Measurements from ENCODE around the gene MRPL58.

The MRPL58 gene

DNA sequence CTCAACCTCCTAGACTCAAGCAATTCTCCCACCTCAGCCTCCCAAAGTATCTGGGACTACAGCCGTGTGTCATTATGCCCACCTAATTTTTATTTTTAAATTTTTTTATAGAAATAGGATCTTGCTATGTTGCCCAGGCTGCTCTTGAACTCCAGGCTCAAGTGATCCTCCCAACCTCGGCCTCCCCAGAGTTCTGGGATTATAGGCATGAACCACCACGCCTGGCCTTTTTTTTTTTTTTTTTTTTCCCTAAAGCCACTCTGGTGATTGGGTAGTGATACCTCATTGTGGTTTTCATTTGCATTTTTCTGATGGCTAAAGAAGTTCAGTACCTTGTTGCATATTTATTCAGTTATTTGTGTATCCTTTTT is 26.3 kb upstream of the MRPL58 start:
- TF ChIP-seq, protein P1, sequence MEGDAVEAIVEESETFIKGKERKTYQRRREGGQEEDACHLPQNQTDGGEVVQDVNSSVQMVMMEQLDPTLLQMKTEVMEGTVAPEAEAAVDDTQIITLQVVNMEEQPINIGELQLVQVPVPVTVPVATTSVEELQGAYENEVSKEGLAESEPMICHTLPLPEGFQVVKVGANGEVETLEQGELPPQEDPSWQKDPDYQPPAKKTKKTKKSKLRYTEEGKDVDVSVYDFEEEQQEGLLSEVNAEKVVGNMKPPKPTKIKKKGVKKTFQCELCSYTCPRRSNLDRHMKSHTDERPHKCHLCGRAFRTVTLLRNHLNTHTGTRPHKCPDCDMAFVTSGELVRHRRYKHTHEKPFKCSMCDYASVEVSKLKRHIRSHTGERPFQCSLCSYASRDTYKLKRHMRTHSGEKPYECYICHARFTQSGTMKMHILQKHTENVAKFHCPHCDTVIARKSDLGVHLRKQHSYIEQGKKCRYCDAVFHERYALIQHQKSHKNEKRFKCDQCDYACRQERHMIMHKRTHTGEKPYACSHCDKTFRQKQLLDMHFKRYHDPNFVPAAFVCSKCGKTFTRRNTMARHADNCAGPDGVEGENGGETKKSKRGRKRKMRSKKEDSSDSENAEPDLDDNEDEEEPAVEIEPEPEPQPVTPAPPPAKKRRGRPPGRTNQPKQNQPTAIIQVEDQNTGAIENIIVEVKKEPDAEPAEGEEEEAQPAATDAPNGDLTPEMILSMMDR (IDR thresholded peaks at IDR 0.05; ENCODE audit: insufficient read depth, low read length, missing control alignments): no peak
- CTCF ChIA-PET: interaction anchor here (1.3 kb wide), 1 partner anchor 23 kb away, joined by 3 read pairs; no protein-coding TSS in a partner anchor
- POLR2A ChIA-PET: no interaction called here
- H3K4me3 ChIP-seq (ENCODE audit: low read depth, low read length): no peak overlapping the region
- no peak for DNase-seq (ENCODE audit: low read depth, low spot score)

DNA sequence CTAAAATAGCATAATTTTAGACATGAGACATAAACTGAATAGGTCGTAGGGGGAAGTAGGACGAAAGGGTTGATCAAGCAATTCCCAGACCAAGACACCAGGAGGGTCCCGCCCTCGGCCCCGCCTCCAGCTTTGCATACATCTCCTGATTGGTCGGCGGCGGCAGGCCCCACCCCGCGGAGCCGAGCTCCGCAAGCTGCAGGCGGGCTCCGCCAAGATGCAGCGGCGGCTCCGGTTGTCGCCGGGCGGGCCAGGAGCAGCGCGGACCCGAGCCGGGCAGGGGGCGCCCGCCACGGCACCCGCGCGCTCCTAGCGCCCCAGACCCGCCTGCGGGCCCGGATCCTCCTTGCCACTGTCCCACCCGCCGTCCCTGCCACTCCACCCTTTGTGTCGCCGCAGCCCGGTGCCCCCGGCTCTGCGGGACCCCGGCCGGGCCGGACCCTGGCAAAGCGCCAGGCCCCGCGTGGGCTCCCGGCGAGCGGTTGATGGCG is 25.0 kb upstream of the MRPL58 start, which contains the start of gene CDR2L:
Gene CDR2L (plus strand): TSS at position 215 of the 491 bp plus-strand sequence. CDS start 412 bp downstream, outside the sequence.
- peak within 1 kb of the TSS; percentile 74 for H3K4me3 ChIP-seq (ENCODE audit: low read depth, low read length)
- peak; percentile 67 for DNase-seq (ENCODE audit: low read depth, low spot score)
- ChIA-PET CTCF (interaction anchor here (0.8 to 4.8 kb wide), 9 partner anchors 9 to 118 kb away, joined by 3 to 46 read pairs (median 5); partner anchors contain the start of genes HID1 and MRPL58), POLR2A (interaction anchor here (0.7 to 2.9 kb wide), 7 partner anchors 13 to 114 kb away, joined by 3 to 45 read pairs (median 3); partner anchors contain the start of gene MRPL58)
- TF ChIP-seq, protein P1 (IDR thresholded peaks at IDR 0.05; ENCODE audit: insufficient read depth, low read length, missing control alignments): no peak

DNA sequence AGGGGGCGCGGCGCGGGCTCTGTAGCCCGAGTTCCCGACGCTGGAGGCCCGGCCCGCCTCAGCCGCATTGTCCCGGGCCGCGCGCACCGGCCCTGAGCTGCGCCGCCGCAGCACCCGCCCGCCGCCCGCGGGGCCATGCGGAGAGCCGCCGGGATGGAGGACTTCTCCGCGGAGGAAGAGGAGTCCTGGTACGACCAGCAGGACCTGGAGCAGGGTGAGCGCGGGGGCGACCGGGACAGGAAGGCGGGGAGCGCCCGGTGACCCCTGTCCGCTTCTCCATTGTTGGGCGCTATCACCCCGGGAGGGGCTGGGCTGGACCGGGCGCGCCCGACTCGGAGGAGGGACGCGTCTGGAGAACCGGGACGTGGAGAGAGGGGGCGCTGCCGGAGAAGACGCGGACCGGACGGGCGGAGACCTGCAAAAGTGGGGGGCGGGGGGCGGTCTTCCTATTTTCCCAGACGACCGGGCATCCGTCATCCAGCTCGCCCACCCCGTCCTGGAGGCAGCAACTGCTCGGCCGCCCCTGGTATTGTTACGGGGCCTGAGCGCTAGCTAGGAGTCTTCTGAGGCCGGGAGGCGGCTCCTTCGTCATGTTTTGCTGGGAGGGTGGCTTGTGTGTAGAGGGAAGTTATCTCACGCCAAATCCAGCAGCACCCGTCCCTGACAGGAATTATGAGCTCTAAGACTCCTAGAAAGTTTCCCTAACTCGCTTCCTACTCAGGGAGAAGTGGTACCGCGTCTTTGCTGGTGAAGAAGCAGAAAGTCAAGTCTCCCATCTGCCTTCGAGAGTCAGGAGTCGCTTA is 24.4 kb upstream of the MRPL58 start:
- no peak for DNase-seq (ENCODE audit: low read depth, low spot score)
- ChIA-PET CTCF (interaction anchor here (0.7 to 4.8 kb wide), 20 partner anchors 8 to 143 kb away, joined by 3 to 46 read pairs (median 4); partner anchors contain the start of genes HID1, MRPL58 and NT5C), POLR2A (interaction anchor here (0.6 to 2.9 kb wide), 8 partner anchors 13 to 115 kb away, joined by 3 to 45 read pairs (median 4); partner anchors contain the start of gene MRPL58)
- peak overlapping the region; percentile 74 for H3K4me3 ChIP-seq (ENCODE audit: low read depth, low read length)
- TF ChIP-seq, protein P1 (IDR thresholded peaks at IDR 0.05; ENCODE audit: insufficient read depth, low read length, missing control alignments): peak; percentile 62

DNA sequence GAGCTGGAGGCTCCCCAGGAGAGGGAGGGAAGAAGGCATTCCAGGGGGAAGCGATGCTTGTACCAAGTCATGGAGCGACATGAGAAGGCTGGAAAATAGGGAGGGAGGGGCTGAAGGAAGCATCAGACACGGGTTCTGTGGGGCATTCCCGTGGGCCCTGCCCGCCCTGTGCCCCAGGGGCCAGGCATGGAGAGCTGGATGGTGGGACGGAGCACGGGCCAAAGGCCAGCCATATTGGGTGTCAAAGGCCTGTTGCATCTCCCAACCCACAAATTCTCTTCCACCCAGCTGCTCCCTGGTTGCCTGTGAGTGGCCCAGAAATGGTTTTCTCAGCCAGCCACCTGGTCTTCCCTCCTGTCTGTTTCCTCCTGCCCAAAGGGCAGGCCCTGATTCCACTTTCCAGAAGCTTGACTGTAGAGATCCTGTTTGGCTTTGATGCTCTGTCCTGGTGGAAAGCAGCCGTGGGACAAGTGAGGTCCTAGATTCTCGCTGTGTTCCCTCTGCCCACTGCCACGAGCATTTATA is 21.8 kb upstream of the MRPL58 start:
- ChIA-PET POLR2A (interaction anchor here (0.6 to 1.3 kb wide), 2 partner anchors 13 to 21 kb away, joined by 3 to 5 read pairs; partner anchors contain the start of gene MRPL58), CTCF (interaction anchor here (1.2 to 4.8 kb wide), 4 partner anchors 20 to 69 kb away, joined by 5 to 46 read pairs (median 6); partner anchors contain the start of gene MRPL58)
- TF ChIP-seq, protein P1 (IDR thresholded peaks at IDR 0.05; ENCODE audit: insufficient read depth, low read length, missing control alignments): no peak
- DNase-seq (ENCODE audit: low read depth, low spot score): no peak
- no peak overlapping the region for H3K4me3 ChIP-seq (ENCODE audit: low read depth, low read length)

DNA sequence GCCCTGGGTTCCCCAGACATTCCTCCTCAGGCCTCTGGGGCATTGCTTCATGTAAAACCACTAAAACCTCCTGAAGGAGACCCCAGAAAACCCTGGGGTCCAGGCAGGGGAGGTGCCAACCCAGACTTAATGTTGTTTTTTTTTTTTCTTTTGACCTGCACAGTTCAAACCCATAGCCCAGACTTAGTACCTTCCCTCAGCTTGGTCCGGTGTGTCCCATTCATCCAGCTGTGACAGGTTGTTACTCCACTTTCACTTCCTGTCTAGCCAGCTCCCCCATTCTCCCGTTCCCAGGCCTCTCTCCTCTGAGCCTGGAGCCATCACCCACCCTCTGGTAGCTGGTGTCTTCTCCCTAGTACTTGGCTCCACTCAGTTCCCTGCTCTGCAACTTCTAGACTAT is 20.2 kb upstream of the MRPL58 start:
- CTCF ChIA-PET: interaction anchor here (0.7 to 0.8 kb wide), 2 partner anchors 20 to 31 kb away, joined by 3 to 4 read pairs; partner anchors contain the start of gene MRPL58
- TF ChIP-seq, protein P1 (IDR thresholded peaks at IDR 0.05; ENCODE audit: insufficient read depth, low read length, missing control alignments): no peak
- H3K4me3 ChIP-seq (ENCODE audit: low read depth, low read length): no peak overlapping the region
- POLR2A ChIA-PET: no interaction called here
- no peak for DNase-seq (ENCODE audit: low read depth, low spot score)

All from AG04449 (cell line).